HG03439 (cell line): ENCODE data around the gene SDHAF3.
A peak's percentile ranks its signal among the peaks of the same experiment; 100 is the strongest.
"Not testable (repeated sequence)": the region's sequence is repeated elsewhere in the genome, so short reads cannot be mapped to it uniquely, and the experiment has no call there.

Experiments used
- ATAC-seq: cut with Tn5 transposase; IDR thresholded peaks from one replicate; pipeline ENCODE4 v1.9.1; 2021; ENCODE audit warnings: mild to moderate bottlenecking, moderate library complexity; ENCODE audit not compliant: unreplicated experiment

SDHAF3 gene

DNA sequence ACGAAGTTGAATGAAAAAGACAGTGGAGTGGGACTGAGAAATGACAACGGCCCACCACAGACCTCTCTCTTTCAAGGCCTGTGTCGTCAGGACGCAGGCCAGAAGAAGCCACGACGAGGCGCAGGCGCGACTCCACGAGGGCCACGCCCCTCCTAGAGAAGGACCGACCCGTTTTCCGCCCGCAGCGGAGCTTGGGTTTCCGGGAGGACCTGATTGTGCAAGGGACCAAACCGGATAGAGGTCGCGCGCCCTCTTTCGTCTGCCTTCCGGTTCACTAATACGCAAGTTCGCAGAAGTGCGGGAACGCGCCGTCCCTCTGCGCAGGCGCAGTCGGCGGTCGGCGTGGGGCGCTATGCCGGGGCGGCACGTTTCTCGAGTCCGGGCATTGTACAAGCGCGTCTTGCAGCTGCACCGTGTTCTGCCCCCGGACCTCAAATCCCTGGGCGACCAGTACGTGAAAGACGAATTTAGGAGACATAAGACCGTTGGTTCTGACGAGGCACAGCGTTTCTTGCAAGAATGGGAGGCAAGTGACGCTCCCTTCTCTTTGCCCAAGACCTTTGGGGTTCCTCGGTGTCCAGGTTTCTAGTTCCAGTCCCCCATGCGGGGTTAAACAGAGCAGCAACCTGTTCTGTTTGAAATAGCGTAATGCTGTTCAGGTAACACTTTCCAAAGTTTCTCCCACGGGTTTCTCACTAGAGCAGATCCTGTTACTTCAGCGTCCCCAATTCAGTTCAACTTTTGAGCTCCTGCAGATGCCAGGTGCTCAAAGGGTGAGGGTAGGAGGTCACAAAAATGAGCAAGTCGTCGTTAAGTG lies at the start of gene SDHAF3:
Gene SDHAF3, plus strand, starts transcription at position 327 of the 817 bp plus-strand sequence. Its CDS starts 26 bp downstream, at position 353.
- ATAC-seq = peak; percentile 97

DNA sequence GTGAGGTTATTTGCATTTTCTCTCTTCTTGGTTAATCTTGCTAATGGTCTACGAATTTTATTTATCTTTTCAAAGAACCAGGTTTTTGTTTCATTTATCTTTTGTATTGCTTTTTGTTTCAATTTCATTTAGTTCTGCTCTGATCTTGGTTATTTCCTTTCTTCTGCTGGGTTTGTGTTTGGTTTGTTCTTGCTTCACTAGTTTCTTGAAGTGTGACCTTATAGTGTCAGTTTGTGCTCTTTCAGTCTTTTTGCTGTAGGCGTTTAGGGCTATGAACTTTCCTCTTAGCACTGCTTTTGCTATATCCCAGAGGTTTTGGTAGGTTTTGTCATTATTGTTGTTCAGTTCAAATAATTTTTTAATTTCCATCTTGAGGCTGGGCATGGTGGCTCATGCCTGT lies 45.5 kb upstream of the SDHAF3 start:
- not testable (repeated sequence) for ATAC-seq

DNA sequence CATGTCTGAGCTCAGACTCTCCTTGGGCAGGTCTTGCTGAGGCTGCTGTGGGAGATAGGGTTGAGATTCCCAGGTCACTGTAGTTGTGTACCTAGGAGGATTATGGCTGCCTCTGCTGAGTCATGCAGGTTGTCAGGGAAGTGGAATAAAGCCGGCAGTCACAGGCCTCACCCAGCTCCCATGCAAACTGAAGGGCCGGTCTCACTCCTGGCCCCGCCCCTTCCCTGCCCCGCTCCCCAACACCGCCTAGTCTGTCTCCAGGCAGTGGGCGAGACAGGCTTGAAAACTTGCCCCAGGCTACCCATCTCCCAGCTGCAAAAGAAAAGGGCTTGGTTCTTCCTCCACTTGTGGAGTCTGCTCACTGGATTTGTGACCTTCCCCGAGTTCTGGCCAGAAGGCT lies 41.6 kb upstream of the SDHAF3 start:
- ATAC-seq = no peak

DNA sequence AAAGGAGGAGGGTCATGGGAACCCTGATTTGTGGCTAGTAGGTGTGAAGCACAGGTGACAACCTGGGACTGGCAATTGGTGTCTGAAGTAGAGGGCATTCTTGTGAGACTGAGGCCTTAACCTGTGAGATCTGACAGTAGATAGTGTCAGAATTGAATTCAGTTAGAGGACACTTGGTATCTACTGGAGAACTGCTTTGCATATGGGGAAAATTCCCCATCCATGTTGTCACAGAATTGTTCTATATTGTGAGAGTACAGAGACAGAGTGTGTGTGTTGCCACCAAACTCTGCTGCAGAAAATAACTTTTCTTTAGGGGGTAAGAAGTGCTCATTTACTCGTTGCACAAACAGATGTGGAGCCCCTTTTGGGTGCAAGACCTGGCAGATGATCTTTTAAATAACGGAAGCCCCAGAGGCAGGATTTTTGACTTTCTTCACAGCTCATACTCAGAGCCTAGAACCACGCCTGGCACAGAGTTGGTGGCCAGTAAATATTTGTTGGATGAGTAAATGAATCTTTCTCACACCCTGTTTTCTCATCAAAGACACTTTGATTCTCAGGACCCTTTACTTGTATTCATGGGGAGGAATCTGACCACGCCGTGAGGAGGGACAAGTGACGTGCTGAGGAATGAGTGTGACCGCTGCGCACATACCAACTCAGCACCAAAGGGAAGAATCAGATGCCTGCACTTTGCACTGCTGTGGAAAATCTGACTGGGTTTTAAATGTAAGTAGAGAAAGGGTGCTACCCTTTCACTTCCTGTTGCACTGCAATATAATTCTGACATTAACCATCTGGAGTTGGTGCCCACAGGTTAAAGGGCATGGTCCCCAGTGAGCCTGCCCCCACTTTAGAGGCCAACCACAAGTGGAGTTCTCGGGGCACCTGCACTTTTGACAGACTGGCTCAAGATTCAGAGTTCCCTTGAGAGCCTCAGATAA lies 39.2 kb upstream of the SDHAF3 start:
- no peak for ATAC-seq

DNA sequence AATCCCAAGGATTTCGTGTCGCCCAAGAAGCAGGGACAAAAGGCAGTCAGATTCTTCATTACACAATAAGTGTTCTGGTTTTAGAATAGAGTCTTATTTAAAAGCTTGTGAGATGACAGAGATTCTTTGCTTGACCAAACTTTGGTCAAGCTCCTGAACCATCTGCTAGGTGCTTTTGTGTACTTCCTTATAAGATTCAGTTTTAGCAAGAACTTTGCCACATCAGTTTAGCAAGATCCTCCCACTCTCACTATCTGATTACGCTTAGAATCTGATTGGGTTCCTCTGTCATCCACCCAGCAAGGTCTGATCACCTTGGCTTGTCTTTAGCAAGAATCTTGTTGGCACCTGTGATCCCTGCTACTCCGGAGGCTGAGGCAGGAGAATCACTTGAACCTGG lies 38.2 kb upstream of the SDHAF3 start:
- ATAC-seq = no peak

DNA sequence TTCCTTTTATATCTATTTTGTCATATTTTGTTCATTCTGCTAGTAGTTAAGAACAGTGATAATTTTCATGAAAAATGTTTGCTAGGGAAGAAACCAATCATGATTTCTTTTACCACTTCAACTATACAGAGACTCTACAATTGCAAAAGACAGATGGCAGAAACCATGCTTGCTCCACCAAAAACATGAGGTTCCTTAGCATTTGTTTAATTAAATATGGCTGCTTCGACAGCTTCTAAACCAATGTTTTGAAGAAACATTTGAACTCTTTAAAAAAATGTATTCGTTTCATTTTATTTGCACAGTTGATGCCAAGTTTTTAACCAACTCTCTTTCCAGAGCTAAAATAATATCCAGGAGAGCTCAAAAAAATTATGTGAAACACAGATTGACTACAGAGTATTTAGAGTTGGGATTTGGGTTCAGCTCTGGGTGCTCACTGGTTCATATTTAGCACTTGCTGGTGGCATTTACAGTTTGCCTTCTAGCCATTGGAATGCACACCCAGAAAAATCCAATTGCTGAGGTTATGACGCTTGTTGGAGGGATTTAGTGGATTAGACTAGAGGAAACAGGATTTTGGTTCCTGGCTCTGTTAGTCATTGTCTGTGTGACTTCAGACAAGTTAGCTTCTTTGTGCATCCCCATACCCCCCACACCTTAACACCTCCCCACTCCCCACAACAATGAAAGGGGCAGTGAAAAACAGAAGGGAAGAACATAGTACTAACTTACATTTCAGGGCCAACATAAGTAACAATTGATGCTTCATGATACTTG lies 35.8 kb upstream of the SDHAF3 start:
- no peak for ATAC-seq

DNA sequence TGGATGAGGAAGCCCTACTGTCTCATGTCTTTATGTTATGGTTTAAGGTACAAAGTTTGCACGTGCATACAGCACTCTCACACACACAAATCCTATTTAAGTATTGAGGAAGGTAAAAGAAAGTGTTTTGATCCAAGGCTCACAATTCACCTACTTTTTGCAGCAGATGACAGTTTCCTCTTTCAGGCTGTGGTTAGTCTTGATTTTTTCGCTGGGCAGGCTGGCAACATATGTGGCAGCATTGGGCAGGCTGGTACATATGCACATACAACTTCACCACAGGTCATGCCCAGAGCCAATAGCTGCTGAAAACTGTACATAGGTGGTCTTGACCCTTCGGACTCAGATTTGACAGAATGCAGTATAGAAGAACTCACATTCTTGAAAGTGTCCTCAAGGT lies 29.1 kb upstream of the SDHAF3 start:
- no peak for ATAC-seq

DNA sequence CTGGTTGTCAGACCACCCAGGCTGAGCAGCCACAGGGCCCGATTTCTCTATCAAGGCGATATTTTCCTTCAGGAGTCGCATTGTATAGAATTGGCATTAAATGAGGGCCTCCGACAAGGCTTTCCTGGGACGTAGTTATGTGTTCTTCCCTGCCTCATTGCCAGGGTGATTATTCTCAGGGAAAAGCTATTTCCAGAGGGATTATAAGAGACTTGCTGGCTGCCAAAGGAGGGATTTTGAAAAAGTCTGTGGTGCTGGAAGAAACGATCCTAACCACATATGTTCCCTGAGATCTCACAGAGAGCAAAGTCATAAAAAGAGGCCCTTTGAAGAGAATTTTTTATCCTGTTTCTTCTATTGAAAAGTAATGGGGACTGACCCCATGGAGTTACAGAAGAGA lies 27.7 kb upstream of the SDHAF3 start:
- no peak for ATAC-seq

DNA sequence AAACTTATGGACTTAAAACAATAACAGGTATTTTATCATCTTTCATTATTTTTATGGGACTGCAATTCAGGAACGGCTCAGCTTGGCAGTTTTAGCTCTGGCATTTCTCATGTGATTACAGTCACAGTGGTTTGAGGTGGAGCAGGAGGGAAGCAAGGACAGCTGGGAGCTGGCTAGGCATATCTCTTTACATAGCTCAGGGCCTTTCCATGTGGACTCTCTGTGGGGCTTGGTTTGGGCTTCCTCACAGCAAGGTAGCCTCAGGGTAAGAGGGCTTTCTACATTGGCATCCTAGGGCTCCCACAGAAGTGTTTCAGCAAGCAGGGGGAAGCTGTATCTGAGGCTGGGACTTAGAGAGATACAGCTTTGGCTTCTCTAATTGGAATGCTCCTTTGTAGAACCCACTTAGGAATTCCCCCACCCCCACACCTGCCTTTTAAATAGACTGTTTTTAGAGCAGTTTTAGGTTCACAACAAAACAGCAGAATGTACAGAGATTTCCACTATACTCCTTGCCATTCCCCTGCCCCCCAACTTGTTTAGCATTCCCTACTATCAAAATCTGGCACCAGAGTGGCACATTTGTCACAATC lies 26.6 kb upstream of the SDHAF3 start:
- no peak for ATAC-seq

DNA sequence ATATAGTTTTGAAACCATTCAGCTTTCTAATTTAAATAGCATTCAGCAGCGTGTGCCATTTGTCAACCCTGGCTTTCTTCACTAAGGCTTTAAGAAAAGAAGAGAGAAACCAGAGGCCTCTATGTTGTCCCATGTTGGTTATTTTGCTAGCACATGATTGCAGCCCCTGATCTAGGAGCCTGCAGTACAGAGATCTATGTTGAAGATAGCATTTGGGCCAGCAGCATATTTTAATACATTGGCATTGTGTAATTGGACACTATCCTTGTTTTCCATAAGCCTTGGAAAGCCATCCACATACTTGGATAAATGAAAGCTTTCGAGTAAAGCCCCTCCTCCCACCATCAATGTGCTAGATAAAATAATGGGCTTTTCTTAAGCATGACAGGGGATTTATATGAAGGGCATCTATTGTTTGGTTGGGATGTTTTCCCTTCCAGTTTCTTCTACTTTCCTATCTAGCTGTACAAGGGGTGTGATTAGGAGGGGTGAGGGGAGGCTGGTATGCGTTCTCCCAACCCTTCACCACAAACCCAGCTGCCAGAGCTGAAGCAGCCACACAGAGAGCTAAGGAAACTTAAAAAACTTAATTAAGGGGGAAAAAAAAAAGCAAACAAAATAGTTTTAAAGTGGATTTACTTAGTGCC lies 23.1 kb upstream of the SDHAF3 start:
- ATAC-seq = no peak

DNA sequence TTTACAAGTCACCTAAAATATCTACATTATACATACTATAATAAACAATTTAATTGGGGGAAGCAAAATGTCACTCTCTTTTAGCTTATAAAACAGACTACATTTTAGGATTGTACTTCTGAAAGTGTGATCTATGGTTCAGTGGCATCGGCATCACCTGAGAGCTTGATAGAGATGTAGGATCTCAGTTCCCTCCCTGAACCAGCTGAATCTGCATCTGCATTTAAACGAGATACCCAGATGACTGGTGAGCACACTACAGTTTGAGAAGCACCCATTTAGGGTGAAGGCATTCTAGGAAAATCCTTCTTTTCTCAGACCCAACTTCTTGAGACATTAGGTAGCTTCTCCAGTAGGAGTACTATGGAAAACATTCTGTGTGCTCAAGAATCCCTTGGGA lies 21.5 kb upstream of the SDHAF3 start:
- no peak for ATAC-seq

DNA sequence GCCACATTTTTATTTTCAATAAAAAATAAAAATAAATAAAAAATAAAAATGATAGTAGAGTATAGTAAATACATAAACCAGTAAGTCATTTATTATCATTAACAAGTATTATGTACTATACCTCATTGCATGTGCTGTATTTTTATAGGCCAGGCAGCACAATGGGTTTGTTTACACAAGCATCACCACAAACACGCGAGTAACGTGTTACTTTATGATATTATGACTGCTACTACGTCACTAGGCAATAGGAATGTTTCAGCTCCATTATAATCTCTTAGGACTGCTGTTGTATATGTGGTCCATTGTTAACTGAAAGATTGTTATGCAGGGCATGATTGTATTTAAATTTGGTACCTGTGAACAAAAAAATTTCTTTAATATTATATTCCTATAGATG lies 20.8 kb upstream of the SDHAF3 start:
- no peak for ATAC-seq

DNA sequence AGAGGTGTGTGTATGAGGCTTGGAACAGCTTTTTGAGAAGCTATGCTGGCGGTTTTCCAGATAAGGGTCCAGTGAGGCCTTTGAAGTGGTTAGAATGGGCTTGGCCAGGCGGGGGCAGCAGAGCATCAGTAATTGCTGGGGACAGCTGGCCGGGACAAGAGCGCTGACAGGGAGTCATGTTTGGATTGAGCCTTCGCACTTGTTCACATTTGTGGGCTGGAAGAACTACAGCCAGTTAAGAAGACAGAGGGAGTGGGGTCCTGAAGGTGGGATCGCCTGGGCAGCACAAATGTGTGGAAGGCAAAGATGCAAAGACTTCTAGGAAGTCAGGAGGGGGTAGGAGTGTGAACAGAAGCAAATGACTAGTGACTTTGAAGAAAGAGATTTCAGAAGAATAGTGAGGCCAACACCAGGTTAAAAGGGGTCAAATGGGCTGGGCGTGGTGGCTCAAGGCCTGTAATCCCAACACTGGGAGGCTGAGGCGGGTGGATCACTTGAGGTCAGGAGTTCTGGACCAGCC lies 12.7 kb upstream of the SDHAF3 start:
- peak; percentile 91 for ATAC-seq

DNA sequence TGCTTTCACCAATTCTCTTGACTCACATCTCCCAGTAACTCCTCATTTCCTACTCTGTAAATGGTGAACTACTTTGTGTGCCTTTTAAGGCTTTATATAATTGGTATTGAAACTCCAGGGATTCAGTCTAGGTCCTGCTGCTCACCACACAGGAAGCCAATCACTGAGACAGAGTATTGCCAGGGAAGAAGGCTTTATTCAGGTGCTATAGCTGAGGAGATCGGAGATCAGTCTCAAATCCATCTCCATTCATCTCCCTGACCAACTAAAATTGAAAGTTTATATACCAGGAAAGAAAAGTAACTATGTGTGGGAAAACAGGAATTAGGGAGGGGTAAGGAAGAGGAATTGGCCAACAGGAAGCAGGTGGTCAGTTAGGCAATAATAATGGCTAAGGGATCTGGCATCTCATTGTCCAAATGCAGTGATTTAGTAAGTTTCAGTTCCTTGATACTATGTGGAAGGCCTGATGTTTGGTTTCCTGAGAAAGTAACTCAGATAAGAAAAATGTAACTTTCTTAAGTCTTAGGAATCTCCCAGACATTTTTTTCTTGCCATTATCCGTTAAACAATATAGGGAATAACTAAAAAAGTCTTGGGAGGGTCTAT lies 10.2 kb upstream of the SDHAF3 start:
- ATAC-seq = no peak

DNA sequence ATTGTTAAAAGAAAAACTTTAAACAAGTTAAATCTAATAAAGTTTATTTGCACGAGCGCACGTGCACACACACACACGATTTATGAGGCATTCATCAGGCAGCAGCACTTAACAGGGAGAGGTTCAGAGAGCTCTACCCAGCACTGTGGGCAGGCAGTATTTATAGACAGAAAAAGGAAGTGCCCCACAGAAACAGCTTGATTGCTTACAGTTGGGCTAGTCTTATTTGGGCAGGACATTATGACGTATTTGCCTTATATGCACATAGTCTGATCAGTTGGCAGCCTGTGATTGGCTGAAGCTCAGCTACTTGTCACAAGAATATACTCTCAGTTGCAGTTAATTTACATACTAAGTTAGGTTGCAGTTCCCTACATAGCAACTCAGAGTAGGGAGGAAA lies 1.2 kb upstream of the SDHAF3 start:
- ATAC-seq = no peak

DNA sequence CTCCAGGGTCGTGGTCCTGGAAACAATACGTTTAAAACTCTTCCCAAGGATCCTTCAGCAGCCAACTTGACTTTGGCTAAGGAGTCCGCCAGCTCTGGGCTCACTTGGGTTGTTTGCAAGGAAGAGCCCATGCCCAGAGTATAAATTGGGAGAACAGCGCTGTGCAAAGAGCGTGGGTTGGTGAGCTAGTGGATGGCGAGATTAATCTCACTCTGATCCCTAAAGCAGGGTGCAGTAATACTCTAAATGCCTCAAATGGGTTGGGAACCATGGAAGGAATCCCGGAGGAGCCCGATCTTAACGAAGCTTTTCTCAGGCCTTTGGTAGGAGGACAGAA lies 495 bp upstream of the SDHAF3 start:
- ATAC-seq = no peak

DNA sequence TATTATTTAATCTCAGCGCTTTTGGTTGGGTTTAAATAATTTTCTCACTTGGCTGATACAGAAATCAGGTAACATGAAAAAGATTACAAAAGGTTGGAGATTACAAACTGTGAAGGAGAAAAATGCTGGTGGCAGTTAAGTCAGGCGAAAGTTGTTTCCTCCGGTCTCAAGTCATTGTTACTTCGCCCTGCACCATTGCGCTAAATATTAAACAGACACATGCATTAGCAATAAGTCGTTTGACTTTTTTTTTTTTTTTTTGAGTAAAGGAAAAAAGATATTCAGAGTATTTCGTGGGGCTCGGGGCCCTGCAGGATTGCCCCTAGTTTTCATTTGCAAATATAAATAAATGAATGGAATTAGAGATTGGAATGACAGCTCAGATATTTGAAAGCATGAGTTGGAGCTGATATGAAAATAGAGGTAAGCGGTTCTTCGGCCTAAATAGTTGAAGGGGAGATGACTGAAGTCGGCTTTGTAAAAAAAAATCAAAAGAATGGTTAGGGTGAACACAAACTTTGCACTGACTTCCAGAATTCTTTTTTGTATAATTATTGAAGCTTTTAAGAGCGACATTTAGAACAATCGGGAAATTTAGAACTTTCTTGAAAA lies 914 bp downstream of the SDHAF3 start:
- ATAC-seq = no peak

DNA sequence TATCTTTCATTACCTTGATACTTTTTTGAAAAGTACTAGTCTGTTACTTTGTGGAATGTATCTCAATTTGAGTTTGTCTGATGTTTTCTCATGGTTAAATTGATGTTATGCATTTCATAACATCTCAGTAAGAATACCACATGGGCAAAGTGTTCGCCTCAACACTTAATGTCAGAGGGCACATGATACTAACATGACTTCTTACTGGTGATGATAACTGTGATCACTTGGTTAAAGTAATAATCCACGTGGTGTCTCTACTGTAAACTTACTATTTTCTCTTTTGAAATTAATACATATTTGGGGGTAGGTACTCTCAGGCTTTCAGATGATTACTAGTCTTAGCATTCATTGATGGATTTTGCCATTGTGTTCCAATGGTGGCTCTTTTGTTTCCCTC lies 2.2 kb downstream of the SDHAF3 start:
- no peak for ATAC-seq

DNA sequence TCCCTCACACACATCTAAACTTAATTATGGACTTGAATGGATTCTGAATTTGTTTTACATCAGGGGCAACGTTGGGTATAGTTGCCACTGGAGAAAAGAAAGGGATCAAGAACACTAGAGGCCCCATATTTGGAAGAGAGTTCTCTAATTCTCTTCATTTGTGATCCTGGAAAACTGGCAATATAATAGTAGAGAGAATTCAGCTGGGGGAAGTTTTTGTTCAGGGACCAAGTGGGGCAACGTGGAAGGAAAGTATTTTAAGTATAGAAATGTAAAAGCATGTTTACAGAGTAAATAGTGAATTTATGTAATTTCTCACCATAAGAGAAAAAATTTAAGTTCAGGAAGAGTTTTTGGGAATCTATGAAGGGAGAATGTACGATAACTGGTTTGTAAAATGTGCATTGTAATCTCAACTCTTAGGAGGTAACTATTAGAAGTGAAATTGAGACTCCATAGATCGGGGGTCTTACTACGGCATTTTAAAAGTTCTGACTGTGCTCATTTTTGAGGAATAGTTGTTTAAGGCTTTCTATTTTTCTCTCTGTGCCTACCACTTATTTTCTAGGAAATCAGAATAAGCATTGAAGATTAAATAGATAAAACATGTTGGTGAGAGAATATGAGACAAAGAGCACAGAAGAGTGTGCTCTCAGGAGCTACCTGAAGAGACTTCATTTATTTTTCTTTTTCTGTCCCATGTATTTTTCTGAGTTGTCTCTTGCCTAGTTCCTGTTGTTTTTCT lies 3.4 kb downstream of the SDHAF3 start:
- no peak for ATAC-seq
